ENCODE data around the gene COBL.

GRCh38 chr7:51349820-51350545 lies 33.4 kb upstream of the COBL start:
- TF ChIP-seq FOXP2 (optimal IDR thresholded peaks at IDR 0.05; ENCODE audit: borderline replicate concordance, extremely low read depth, extremely low read length, insufficient read depth) = no peak
- TF ChIP-seq REST (IDR thresholded peaks at IDR 0.05; ENCODE audit: insufficient read depth in 1 of 2, low read depth in 2 of 2, low read length in 2 of 2) = no peak
- no peak for TF ChIP-seq POLR2AphosphoS5 (IDR thresholded peaks at IDR 0.05; ENCODE audit: low read depth, low read length)
- TF ChIP-seq SIN3A (IDR thresholded peaks at IDR 0.05; ENCODE audit: borderline replicate concordance, insufficient read depth, low read length) = no peak
- TF ChIP-seq TAF1 (IDR thresholded peaks at IDR 0.05; ENCODE audit: borderline replicate concordance, insufficient read depth, low read length) = no peak

All from PFSK-1 (cell line).